ENCODE results near the gene TBC1D19.
"Not testable (repeated sequence)": the region's sequence is repeated elsewhere in the genome, so short reads cannot be mapped to it uniquely, and the experiment has no call there.

TBC1D19 gene

DNA sequence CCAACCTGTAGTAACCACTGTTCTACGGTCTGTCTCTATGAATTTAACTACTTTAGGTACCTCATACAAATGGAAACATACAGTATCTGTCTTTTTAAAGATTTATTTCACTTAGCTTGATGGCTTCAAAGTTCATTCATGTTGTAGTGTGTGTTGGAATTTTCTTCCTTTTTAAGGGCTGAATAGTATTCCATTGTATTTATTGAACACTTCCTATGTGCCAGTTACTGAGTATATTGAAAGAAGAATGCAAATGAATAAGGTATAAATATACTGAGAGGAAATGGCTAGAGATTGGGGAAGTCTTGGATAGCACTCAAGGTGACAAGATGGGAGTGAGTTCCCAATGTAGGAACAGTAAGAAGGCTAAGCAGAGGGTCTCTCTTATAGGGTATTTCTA lies 17.3 kb downstream of the TBC1D19 start:
- DNase-seq, result no peak

DNA sequence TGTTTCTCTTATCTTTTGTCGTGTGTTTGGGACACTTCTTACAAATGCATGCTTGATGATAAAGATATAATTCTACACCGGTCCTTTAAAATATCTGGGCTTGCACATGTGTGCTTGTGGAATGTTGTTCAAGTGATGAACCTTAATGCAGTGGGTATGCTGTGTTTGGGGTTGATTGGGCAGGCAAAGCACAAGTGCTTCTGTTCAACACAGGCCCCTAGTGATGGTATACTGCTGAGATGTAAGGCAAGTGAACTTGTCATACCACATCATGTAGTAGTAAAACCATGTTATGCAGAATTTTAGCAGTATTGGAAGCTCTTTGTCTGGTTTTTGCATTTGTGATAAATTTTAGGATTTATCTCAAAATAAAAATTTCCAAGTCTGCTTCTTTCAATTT lies 23.9 kb downstream of the TBC1D19 start:
- no peak for DNase-seq

DNA sequence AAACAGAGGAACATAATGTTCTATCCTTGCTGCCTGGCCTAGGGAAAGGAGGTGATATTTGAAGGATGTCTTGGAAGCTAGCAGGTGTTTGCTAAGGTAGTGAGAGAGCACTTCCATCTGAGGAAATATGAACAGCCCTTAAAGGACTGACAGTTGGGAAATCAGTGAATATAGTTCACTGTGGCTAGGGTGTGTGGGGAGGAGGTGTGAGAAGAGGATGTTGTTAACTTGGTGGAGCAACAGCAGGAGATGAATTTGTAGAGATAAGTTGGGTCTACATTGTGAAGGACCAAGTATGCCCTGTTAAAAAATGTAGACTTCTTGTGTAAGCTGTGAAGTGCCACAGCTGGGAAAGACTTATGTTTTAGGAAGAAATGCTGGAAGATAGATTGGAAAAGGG lies 25.5 kb downstream of the TBC1D19 start:
- DNase-seq, result no peak

DNA sequence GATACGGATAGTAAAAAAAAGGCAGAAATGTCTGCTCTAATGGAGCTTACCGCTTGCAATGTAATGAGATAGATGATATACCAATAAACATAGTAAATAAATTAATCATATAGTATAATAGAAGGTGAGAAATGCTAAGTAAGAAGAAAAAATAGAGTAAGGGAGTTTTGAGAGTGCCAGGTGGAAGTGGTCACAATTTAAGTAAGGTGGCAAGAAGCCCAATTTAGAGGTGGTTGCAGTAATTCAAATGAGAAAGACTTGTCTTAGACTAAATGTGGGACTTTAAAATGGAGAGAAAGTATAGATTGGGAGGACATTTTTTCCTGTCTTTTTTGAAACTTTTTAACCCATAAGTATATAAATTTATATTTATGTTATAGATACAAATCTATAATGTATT lies 26.0 kb downstream of the TBC1D19 start:
- DNase-seq, result no peak

DNA sequence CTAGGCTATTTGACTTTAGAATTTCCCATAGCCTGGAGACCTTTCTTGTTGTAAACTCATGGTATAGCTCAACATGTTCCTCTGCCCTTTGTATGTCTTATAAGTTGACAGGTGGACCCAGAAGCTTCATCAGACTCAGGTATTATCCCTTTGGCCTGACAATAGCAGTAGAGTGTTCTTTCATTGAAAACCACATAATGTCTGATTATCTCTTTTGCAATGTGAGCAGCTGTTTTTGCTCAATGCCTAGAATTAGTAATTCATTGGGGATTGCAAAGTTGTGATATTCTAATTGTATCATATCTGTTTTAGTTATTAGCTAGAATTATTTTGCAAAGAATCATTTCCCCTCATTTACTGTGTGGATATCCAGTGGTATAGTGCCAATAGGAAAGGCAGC lies 27.5 kb downstream of the TBC1D19 start:
- no peak for DNase-seq

DNA sequence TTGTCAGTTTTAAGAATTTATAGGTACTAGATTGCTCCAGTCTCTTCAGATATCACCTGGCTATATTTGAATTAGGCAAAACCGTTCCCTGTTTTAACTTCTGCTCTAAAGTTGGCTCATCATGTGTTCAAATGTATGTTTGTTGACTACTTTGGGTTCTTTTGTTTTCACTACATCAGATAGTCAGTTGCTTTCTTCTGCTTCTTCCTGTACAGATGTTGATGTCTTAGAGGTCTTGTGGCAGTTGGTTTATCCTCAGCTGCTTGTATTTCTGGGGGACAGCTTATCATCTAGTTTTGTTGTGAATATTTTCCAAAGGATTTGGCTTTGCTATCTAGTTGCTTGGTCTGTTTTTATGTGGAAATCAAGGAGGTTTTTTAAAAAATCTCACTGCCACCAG lies 28.0 kb downstream of the TBC1D19 start:
- no peak for DNase-seq

DNA sequence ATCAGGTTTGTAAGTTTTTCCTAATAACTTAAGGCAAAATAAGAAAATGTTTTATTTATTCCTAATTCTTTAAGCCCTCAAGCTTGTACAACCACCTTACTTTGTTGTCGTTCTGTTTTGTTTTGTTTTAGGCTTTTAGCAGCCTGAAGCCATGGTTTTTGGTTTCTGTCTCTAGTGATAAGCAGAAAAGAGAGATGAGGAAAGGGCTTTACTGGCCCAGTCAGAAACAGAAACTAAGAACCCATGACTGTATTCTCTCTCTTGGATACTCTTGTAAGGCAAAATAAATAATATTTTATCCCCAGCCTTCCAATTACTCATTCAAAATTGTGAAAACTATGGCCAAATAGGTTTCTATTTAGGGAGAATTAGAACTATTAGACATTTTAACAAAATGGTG lies 29.4 kb downstream of the TBC1D19 start:
- DNase-seq, result no peak

DNA sequence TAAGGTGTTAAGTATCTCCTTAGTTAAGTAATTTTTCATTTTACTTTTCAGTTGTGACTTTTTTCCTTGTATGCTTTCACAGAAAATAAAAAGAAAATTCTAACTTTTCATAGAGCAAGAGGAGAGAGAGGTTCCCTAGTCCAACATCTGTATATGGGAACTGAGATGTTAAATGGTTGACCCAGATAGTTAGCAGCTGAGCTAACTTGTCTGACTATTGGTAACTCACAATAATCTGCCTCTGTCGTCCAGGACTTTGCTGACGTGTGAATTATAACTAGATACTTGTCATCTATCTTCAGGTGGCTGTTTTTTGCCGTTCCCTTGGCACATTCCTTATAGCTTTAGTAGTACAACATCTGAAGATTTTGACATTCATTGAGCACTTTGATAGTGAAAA lies 29.9 kb downstream of the TBC1D19 start:
- DNase-seq, result no peak

DNA sequence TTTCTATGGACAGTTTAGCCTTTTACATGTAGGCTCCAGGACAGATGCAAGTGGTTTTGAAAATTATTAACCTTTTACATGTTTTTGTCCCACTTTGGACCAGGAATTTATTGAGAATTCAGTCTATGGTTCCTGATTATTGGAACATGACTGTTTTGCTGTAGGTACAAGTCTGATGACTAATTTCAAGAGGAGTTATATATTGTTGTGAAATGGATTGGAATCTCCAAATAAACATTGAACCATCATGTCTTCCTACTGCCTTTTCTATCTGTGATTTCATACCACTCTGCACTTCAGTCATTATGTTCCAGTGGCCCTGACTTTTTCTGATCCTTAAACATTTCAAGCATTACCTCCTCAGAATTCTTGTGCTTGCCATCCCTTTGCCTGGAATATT lies 35.9 kb downstream of the TBC1D19 start:
- DNase-seq, result no peak

DNA sequence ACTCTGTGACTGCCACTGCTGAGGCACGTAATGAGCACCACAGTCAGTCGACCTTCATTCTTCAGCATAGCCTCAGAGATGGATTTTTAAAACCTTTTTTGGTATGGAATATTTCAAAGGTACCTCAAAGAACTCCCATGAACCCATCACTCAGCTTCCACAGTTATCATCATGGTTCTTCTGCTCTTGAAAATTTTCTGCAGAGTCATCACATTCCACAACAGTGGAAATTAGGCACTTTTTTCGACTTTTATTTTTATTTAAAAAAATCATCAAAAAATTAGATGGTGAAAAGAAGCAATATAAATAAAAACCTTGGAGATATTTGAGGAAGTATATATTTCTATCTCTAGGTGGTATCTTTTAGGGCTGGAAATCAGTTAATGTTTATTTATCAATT lies 37.5 kb downstream of the TBC1D19 start:
- DNase-seq, result no peak

DNA sequence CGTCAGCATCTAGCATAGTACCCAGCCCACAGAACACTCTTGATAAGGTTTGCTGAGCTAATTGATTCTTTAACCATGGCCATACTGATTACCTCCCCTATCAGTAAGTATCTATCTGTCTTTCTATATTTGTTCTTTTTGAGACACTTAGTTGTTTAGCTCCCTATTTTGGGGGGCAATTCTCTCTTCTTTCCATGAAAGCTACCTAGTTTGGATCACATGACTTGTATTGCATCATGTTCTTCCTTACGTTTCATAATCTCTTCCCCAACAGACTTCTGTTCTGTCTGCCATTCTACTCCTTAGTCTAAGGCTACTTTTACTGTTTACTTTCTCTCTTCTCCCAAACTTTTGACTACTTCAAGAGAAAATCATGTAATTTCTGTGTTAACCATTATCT lies 39.0 kb downstream of the TBC1D19 start:
- DNase-seq, result no peak

DNA sequence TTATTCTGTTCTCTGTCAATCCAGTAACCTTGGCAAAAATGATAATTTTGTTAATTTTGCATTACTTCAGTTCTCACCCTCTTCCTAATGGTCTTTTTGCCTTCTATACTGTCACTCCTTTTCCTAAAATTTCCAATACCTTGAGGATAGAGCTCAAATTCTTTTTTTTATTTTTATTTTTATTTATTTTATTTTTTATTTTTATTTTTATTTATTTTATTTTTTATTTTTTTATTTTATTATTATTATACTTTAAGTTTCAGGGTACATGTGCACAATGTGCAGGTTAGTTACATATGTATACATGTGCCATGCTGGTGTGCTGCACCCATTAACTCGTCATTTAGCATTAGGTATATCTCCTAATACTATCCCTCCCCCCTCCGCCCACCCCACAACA lies 42.8 kb downstream of the TBC1D19 start:
- DNase-seq, result not testable (repeated sequence)

DNA sequence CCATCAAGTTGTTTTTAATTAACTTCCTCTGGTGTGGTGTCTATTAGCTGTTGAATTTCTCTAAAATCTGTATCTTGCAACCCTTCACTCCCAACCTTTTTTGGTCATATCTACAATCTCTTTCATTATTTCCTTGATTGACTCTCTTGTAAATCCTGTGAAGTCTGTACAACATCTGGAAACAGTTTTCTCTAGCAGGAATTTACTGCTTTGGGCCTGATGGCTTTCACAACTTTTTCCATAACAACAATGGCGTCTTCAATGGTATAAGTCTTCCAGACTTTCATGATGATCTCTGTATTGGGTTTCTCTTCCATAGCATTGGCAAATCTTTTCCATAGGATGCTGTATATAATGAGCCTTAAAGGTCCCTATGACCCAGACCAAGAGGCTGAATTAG lies 49.0 kb downstream of the TBC1D19 start:
- DNase-seq, result no peak

DNA sequence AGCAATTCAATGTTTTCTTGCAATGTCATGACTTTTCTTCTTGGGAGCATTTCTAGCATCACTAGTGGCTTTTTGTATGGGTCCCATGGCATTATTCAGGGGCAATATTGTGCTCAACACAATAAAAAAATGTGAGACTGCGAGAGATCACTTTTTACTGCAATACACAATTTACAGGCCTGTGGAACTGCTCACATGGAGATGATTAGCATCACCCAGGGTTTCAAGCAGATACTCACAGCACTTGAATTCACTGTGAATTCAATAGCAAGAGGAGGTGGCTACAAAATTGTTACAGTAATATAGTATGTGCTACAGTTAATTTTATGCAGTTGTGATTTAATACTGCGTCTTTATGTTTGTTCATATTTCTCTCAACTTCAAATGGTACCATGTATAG lies 50.4 kb downstream of the TBC1D19 start:
- no peak for DNase-seq

DNA sequence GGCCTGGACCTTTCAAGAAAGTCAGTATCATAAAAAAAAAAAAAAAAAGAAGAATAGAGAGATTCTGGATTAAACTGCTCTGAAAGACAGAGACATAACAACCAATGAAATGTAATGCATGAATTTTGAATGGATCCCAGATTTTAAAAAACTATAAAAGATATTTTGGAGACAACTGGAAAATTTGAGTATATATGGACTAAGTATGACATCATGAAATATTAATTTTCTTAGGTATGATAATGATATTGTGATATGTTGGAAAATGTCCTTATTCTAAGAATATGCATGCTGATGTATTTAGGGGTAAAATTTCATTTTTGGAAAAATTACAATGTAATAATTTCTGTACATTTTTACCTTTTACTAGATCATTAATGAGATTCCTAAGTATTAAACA lies 52.6 kb downstream of the TBC1D19 start:
- no peak for DNase-seq

DNA sequence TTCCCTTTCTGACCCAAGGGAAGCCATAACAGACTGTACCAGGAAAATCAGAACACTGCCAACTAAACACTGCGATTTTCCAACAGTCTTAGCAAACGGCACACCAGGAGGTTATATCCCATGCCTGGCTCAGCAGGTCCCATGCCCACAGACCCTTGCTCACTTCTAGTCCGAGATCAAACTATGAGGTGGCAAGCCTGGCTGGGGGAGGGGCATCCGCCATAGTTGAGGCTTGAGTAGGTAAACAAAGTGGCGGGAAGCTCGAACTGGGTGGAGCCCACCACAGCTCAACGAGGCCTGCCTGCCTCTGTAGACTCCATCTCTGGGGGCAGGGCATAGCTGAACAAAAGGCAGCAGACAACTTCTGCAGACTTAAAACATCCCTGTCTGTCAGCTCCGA lies 56.8 kb downstream of the TBC1D19 start:
- not testable (repeated sequence) for DNase-seq

DNA sequence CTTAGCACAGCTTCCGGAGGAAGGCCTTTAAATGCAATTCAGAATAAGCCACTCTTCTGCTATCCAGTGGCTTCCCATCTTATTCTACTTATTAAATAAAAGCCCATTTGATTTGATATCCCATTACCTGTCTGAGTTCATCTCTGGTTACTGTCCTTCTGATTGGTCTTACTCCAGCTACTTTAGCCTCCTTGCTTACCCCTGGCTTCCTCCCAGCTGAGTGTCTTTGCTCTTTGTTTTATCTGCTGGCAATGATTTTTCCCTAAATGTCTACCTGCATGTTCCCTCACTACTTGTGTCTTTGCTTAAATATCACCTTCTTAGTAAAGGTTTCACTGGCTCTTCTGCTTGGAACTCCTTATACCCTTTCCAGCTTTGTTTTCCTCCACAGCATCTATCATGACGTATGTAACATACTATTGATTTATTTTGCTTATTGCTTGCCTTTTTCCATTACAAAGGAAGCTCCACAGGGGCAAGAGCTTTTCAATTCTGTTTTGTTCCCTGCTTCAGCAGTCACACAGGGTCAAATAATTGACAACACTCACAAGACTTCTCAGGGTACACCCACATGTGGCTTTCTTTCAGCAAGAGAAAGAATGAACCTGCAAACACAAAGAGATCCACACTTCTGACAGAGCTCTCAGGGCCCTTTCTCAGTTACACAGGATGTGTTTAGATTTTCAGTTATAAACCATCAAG lies 63.8 kb downstream of the TBC1D19 start:
- DNase-seq, result no peak

DNA sequence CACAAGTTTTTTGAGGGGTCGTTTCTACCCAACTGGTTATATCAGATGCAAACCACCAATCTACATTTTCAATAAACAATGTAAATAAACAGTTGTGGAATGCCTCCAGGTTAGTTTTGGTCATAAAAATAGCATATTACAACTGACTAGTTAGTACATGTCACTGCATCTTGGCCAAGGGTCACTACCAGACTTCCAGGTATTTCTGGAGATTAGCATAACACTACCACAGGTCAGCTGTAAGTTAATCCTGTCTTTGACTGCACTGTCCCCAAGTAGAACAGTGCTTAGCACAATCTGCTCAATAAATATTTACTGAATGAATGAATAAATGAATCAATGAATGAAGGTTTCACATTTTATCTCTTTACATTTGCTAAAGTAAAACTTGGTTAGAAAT lies 64.4 kb downstream of the TBC1D19 start:
- DNase-seq, result no peak

DNA sequence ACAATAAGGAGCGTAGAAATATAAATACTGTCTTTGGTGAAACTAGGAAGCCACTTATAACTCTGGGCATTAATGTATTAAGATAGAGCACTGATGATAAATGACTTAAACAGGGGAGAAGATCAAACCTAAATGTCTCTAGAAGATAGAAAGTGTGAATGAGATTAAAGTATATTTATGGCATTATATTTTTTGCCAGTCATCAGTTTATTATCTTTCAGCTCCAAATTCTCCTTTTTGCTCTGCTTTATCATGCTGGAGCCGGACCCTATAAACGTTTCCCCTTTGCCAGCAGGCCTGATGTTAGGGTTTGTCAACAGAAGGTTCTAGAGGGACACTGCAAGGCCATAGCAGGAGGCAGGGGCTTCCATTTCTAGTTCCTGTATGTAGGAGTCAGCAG lies 76.4 kb downstream of the TBC1D19 start:
- DNase-seq, result no peak

DNA sequence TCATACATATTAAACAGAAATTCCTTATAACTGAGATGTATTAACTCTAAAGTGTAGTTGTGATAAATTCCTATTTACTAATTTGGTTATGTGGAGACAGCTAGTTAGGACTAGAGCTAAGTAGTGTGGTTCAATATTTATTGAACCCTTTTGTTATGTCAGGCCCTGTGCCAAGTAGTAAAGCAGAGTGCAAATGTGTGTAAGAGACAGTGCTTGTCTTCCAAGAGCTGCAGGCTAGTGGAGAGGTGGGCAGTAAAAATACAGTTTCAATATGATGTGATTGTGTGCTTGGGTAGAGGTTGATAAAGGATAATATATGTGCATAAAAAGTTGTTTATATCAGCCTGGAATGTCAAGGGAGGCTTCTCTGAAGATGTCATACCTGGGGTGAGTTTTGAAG lies 80.0 kb downstream of the TBC1D19 start:
- no peak for DNase-seq

DNA sequence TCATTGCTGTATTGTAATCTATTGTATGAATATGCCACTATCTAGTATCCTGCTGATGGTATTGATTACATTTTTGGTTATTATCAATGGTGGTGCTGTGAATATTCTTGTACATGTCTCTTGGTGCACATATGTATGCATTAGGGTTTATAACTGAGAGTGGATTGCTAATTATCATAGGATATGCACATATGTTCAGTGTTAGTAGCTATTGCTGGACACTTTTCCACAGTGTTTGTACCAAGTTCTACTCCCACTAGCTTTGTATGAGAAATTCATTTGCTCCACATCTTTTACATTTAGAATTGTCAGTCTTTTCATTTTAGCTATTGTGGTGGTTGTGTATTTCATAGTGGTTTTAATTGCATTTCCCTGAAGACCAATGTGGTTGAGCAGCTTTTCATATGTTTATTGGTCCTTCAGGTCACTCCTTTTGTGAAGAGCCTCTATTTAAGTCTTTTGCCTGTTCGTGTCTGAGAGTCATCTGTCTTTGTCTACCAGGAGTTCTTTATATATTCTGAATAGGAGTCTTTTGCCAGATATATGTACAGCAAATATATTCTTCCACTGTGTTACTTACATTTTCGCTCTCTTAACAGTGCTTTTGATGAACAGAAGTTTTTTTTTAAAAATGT lies 87.1 kb downstream of the TBC1D19 start:
- DNase-seq, result no peak

DNA sequence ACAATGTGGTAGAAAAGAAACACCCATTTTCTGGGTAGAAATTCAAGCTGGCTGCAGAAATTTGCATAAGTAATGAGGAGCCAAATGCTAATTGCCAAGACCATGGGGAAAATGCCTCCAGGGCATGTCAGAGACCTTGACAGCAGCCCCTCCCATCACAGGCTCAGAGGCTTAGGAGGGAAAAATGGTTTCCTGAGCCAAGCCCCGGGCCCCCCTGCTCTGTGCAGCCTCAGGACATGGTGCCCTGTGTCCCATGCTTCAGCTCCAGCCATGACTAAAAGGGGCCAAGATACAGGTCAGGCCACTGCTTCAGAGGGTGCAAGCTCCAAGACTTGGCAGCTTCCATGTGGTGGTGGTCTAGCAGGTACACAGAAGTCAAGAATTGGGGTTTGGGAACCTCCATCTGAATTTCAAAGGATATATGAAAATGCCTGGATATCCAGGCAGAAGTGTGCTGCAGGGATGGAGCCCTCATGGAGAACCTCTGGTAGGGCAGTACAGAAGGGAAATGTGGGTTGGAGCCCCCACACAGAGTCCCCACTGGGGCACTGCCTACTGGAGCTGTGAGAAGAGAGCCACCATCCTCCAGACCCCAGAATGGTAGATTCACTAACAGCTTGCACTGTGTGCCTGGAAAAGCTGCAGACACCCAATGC lies 95.3 kb downstream of the TBC1D19 start:
- DNase-seq, result not testable (repeated sequence)

DNA sequence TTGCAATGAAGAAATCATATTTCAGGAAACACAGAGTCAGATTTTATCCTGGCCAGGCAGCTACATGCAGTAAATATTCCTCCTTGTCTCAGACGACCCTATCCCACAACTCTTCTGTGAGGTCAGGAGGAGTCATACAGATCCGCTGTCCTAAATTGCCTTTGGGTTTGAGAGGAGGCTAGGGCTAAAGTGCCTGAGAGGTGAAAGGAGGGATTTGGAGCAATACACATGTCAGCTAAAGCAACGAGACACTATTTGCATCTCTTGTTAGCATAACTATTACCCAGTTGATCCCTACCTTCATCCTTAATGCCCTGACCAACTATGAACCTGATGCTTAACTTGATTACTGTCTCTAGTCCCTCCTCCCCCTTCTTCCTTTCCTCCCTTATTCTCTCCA lies 98.6 kb downstream of the TBC1D19 start:
- DNase-seq, result no peak

DNA sequence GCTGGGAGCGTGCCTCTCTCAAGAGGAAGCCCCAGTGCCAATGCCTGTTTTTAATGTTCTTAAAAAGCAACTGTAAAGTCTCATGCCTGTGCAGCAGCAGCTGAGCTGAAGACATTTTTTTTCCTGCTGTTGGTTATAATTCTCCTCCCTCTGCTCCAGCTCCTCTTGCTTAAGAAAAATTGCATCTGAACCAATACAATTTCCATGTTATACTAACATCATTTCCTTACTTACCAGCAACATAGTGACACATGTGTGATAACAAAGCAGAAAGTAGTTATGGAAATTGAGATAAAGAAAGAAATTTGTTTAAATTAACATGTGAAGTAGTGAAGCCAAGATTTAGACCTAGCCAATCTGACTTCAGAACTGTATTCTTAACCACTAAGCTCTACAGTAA lies 101.4 kb downstream of the TBC1D19 start:
- no peak for DNase-seq

DNA sequence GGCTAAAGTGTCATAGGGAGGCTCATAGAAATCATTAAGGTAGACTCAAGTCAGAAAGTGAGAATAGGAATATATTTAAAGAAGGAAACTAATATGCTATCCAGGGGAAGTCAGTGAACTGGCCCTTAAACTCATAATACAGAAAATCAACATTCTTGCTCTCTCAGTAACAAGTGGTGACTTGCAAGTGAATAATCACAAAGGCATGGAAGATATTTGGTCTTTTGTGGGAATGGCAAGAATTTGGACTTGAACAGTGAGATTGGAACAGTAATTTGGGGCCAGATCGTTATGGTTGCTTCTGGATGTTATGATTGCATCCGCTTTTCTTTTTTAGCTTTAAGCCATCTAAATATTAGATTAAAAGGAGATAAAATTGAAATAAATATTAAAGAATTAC lies 103.8 kb downstream of the TBC1D19 start:
- no peak for DNase-seq
